Caco-2 (cell line): ENCODE measurements around the gene ZBTB11. TPM values are rescaled to one million over a fixed set of nuclear protein-coding genes. Genes with fewer than 3 reads are reported as not detected.
"Not testable (repeated sequence)": the region's sequence is repeated elsewhere in the genome, so short reads cannot be mapped to it uniquely, and the experiment has no call there.

Experiments used
- BruUV-seq: library from RNA; stranded (reverse); fragments of 400-500 nt; replicated peaks from 2 replicates; lab custom pipeline; 2021; lab: Mats Ljungman, UMichigan
- CTCF ChIA-PET: fragments of 300-600 bp; sonication (Branson Sonifier 250); formaldehyde crosslinking; loops from one replicate; lab custom pipeline; 2022; ENCODE audit warnings: antibody characterized with exemption; lab: Charles Lee
- POLR2A ChIA-PET: fragments of 300-600 bp; sonication (Branson Sonifier 250); formaldehyde crosslinking; loops from one replicate; lab custom pipeline; 2022; ENCODE audit warnings: antibody characterized with exemption; lab: Charles Lee
- DNase-seq, 2 experiments: peaks; one replicate each; pipeline versions ENCODE4 v3.0.0 to v3.0.0-alpha.2; 2020 to 2022
- H3K27me3 ChIP-seq: replicated peaks from 2 replicates; pipeline ENCODE4 v1.6.0; 2011; ENCODE audit warnings: low read length; ENCODE audit not compliant: control insufficient read depth, insufficient read depth
- H3K36me3 ChIP-seq: 2 replicates; pipeline ENCODE4 v1.5.1; 2011; ENCODE audit warnings: low read length; ENCODE audit not compliant: control insufficient read depth, insufficient read depth
- H3K4me1 ChIP-seq: fragments of 250-450 bp; sonication (Bioruptor Pico); 2 replicates; pipeline ENCODE4 v1.5.1; 2020; ENCODE audit warnings: mild to moderate bottlenecking
- H3K4me3 ChIP-seq: 2 replicates; pipeline ENCODE4 v1.5.1; 2011; ENCODE audit warnings: low read depth, mild to moderate bottlenecking, control low read depth, low read length
- H3K9me3 ChIP-seq: fragments of 250-450 bp; sonication (Bioruptor Pico); 2 replicates; pipeline ENCODE4 v1.5.1; 2020; ENCODE audit warnings: mild to moderate bottlenecking, moderate library complexity
- H3K27ac Mint-ChIP-seq: one replicate; pipeline ENCODE4 v1.8.0; 2022; ENCODE audit warnings: mixed read lengths; ENCODE audit not compliant: unreplicated experiment
- H3K27me3 Mint-ChIP-seq: one replicate; pipeline ENCODE4 v1.8.0; 2022; ENCODE audit warnings: mixed read lengths; ENCODE audit not compliant: insufficient read depth, unreplicated experiment
- H3K36me3 Mint-ChIP-seq: one replicate; pipeline ENCODE4 v1.8.0; 2022; ENCODE audit warnings: mild to moderate bottlenecking, mixed read lengths; ENCODE audit not compliant: insufficient read depth, unreplicated experiment
- H3K4me1 Mint-ChIP-seq: one replicate; pipeline ENCODE4 v1.8.0; 2022; ENCODE audit warnings: low read depth, mixed read lengths; ENCODE audit not compliant: unreplicated experiment
- H3K4me3 Mint-ChIP-seq: one replicate; pipeline ENCODE4 v1.8.0; 2022; ENCODE audit warnings: mild to moderate bottlenecking, moderate library complexity, mixed read lengths; ENCODE audit not compliant: unreplicated experiment
- H3K9me3 Mint-ChIP-seq: one replicate; pipeline ENCODE4 v1.8.0; 2022; ENCODE audit warnings: mixed read lengths; ENCODE audit not compliant: unreplicated experiment
- CTCF ChIP-seq, 2 experiments: fragments of 200-600 bp in 1 of 2; IDR thresholded peaks; 1 replicate in 1 of 2; 2 replicates in 1 of 2; pipeline versions ENCODE4 v1.5.1 to v1.8.0; 2011 to 2022; ENCODE audit warnings: antibody characterized with exemption in 1 of 2, control low read depth in 1 of 2, inconsistent platforms in 1 of 2, low read depth in 1 of 2, low read length in 1 of 2, mild to moderate bottlenecking in 1 of 2, moderate library complexity in 1 of 2; ENCODE audit not compliant: insufficient read depth in 1 of 2, severe bottlenecking in 1 of 2, unreplicated experiment in 1 of 2
- intact Hi-C: fragments of 100-400 bp; cut with micrococcal nuclease; formaldehyde crosslinking; loops from one replicate; pipeline ENCODE4 v1.10.0; 2022; ENCODE audit not compliant: unreplicated experiment
- total RNA-seq: library from RNA; stranded (reverse); gene quantifications from 2 replicates; pipeline ENCODE4 v1.2.3, GENCODE V29; 2022

ZBTB11 gene
- total RNA-seq, 1 experiment from 2014 or later: 16.4 TPM

DNA sequence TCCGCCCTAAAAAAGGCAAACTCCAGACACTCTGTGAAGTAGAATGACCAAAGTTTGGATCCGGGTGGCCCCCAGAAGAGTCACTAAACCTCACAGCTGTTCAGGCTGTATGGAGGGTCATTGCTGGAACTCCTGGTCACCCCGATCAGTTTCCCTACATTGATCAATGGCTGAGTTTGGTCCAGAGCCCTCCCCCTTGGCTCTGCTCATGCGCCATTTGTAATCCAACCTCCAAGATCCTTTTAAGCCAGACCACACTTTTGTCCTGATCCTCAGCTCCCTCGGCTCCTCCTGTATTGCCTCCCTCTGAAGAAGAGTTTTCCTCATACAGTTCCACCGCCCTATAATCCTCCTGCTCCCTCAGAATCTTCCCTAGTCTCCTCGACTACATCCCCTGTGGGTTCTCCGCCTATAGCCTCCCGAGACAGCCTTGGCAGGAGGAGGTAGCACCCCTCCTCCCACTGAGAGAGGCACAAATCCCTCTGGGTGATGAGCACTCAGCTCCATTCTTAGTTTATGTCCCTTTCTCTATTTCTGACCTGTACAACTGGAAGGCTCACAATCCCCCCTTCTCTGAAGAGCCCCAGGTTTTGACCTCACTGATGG is 42.2 kb downstream of the ZBTB11 start:
- CTCF ChIA-PET: no interaction called here
- intact Hi-C loops: no loop called here

DNA sequence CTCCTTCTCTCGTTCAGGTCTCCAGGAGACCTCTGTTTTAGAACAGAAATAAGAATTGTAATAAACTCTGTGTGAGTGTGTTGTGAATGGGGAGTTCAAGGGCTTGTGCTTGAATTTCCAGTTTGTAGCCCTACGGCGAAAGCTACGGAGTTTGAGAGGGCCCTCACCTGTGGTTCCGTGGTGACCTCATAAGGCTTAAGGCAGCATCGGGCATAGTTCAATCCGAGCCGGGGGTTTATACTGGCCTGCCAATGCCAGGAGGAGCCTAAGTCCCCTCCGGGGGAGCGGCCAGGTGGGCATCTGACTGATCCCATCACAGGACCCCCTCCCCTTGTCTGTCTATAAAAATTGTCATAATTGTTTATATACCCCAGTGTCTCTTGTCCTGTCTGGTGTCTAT is 43.7 kb downstream of the ZBTB11 start:
- H3K9me3 ChIP-seq: no peaks in the 10 kb centered on the region
- TF ChIP-seq CTCF (IDR thresholded peaks at IDR 0.05; ENCODE audit: insufficient read depth in 1 of 2, low read depth in 1 of 2, low read length in 1 of 2, severe bottlenecking in 1 of 2, unreplicated experiment in 1 of 2): no peak
- Mint-ChIP-seq H3K36me3 (no peaks in the 10 kb centered on the region), H3K27me3 (peaks cover 7% of the 10 kb centered on the region), H3K4me1 (peaks cover 11% of the 10 kb centered on the region), H3K27ac (no peak overlapping the region), H3K4me3 (no peak overlapping the region), H3K9me3 (no peaks in the 10 kb centered on the region)
- DNase-seq: no peak
- BruUV-seq: no TSS peak
- H3K27me3 ChIP-seq: no peaks in the 10 kb centered on the region
- POLR2A ChIA-PET: no interaction called here
- intact Hi-C loops: no loop called here
- H3K36me3 ChIP-seq: no peaks in the 10 kb centered on the region
- H3K4me3 ChIP-seq: no peak overlapping the region
- no peaks in the 10 kb centered on the region for H3K4me1 ChIP-seq
- CTCF ChIA-PET: no interaction called here

More for the DNA sequence above, 42.2 kb downstream of the ZBTB11 start:
- POLR2A ChIA-PET: no interaction called here
- no peak for TF ChIP-seq CTCF (IDR thresholded peaks at IDR 0.05; ENCODE audit: insufficient read depth in 1 of 2, low read depth in 1 of 2, low read length in 1 of 2, severe bottlenecking in 1 of 2, unreplicated experiment in 1 of 2)
- Histone ChIP-seq H3K27me3 (no peaks in the 10 kb centered on the region), H3K4me1 (no peaks in the 10 kb centered on the region), H3K9me3 (no peaks in the 10 kb centered on the region), H3K4me3 (no peak overlapping the region), H3K36me3 (no peaks in the 10 kb centered on the region)
- Mint-ChIP-seq H3K4me3 (no peak overlapping the region), H3K4me1 (peaks cover 11% of the 10 kb centered on the region), H3K9me3 (no peaks in the 10 kb centered on the region), H3K27me3 (peaks cover 7% of the 10 kb centered on the region), H3K36me3 (no peaks in the 10 kb centered on the region), H3K27ac (no peak overlapping the region)
- no peak for DNase-seq
- no TSS peak for BruUV-seq

DNA sequence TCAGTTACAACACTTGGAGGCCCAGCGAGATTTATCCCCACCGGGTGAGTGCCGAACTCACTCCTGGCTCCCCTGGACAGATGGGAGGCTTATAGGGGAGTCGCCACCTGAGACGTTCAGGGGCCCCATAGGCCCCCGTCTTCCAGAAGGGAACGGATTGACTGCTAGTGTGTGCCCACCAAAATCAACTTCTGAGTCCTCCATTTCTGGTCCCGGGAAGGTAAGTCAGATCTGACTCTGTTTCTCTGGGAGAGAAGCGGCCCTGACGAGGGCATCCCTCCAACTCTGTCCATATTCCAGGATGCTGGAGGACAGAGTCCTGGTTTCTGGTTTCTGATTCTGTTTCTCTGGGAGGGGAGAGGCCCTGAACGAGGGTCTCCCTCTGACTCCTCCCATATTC is 44.3 kb downstream of the ZBTB11 start:
- H3K9me3 Mint-ChIP-seq: no peaks in the 10 kb centered on the region
- Histone ChIP-seq H3K27me3 (no peaks in the 10 kb centered on the region), H3K4me1 (no peaks in the 10 kb centered on the region), H3K9me3 (no peaks in the 10 kb centered on the region), H3K36me3 (no peaks in the 10 kb centered on the region), H3K4me3 (no peak overlapping the region)
- BruUV-seq: no TSS peak
- H3K4me3 Mint-ChIP-seq: no peak overlapping the region
- POLR2A ChIA-PET: no interaction called here
- no peak for TF ChIP-seq CTCF (IDR thresholded peaks at IDR 0.05; ENCODE audit: insufficient read depth in 1 of 2, low read depth in 1 of 2, low read length in 1 of 2, severe bottlenecking in 1 of 2, unreplicated experiment in 1 of 2)
- intact Hi-C loops: no loop called here
- H3K4me1 Mint-ChIP-seq: peaks cover 11% of the 10 kb centered on the region
- peaks cover 7% of the 10 kb centered on the region for H3K27me3 Mint-ChIP-seq
- DNase-seq: no peak
- H3K27ac Mint-ChIP-seq: no peak overlapping the region
- CTCF ChIA-PET: no interaction called here
- H3K36me3 Mint-ChIP-seq: no peaks in the 10 kb centered on the region

DNA sequence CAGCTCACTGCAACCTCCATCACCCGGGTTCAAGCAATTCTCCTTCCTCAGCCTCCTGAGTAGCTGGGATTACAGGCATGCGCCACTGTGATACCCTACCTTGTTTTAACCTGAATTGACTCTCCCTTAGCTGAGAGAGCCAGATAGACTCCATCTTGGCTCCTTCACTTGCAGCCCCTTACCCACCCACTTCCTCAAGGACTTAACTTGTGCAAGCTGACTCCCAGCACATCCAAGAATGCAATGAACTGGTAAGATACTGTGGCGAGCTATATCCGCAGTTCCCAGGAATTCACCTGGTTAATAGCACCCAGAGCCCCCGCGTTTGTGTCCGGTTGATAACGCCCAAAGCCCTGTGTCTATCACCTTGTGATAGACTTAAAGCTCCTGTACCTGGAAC is 45.0 kb downstream of the ZBTB11 start:
- DNase-seq, H3K36me3 Mint-ChIP-seq, BruUV-seq, H3K27me3 ChIP-seq, CTCF ChIA-PET, POLR2A ChIA-PET, H3K4me3 Mint-ChIP-seq, H3K36me3 ChIP-seq, H3K27ac Mint-ChIP-seq, H3K4me1 ChIP-seq, H3K4me3 ChIP-seq, intact Hi-C loops, H3K9me3 Mint-ChIP-seq, H3K9me3 ChIP-seq, H3K27me3 Mint-ChIP-seq: not testable (repeated sequence)
- H3K4me1 Mint-ChIP-seq: peaks cover 11% of the 10 kb centered on the region
